Measurements from ENCODE around the gene INTU.

GRCh38 chr4:127632420-127633403 is at the start of gene INTU:
- no peak for TF ChIP-seq CTCF (IDR thresholded peaks at IDR 0.05; ENCODE audit: low read length)
- TF ChIP-seq EZH2 (IDR thresholded peaks at IDR 0.05; ENCODE audit: borderline replicate concordance, low read length): no peak

Measured in OCI-LY1 (cell line).